CD14-positive monocyte (primary cell): ENCODE measurements around the gene PSPH. TPM values are rescaled to one million over a fixed set of nuclear protein-coding genes. Genes with fewer than 3 reads are reported as not detected.

ENCODE experiments used
- DNase-seq, 3 donors: peaks; one replicate each; pipeline ENCODE4 v3.0.0-alpha.2; 2011 to 2022
- H2AFZ ChIP-seq: 2 replicates; pipeline ENCODE4 v1.6.0; 2012; ENCODE audit warnings: mild to moderate bottlenecking, low read depth, low read length, inconsistent platforms; ENCODE audit not compliant: insufficient read depth, poor library complexity, severe bottlenecking
- H3K27ac ChIP-seq, 2 donors: 1 replicate in 1 of 2; 2 replicates in 1 of 2; pipeline ENCODE4 v1.5.1; 2012 to 2013; ENCODE audit warnings: low read length in 2 of 2, control low read depth in 1 of 2, inconsistent platforms in 1 of 2, low read depth in 1 of 2, mild to moderate bottlenecking in 1 of 2
- H3K27me3 ChIP-seq, 2 donors: one replicate each; pipeline versions ENCODE4 v1.6.0 to v1.6.1; 2011 to 2013; ENCODE audit warnings: low read length in 2 of 2; ENCODE audit not compliant: control insufficient read depth in 2 of 2, insufficient read depth in 2 of 2
- H3K36me3 ChIP-seq, 2 donors: replicated peaks in 1 of 2; 1 replicate in 1 of 2; 2 replicates in 1 of 2; pipeline versions ENCODE4 v1.5.1 to v1.6.1; 2012 to 2013; ENCODE audit warnings: low read length in 2 of 2, control low read depth in 1 of 2, inconsistent platforms in 1 of 2, mild to moderate bottlenecking in 1 of 2; ENCODE audit not compliant: insufficient read depth in 2 of 2, control insufficient read depth in 1 of 2
- H3K4me1 ChIP-seq, 2 donors: 1 replicate in 1 of 2; 2 replicates in 1 of 2; pipeline versions ENCODE4 v1.5.1 to v1.6.1; 2012 to 2013; ENCODE audit warnings: low read length in 2 of 2, control low read depth in 1 of 2, inconsistent platforms in 1 of 2, mild to moderate bottlenecking in 1 of 2, moderate library complexity in 1 of 2; ENCODE audit not compliant: insufficient read depth in 2 of 2, control insufficient read depth in 1 of 2
- H3K4me2 ChIP-seq: replicated peaks from 2 replicates; pipeline ENCODE3; 2012; ENCODE audit warnings: low read length, moderate library complexity, mild to moderate bottlenecking; ENCODE audit not compliant: poor library complexity, severe bottlenecking; ENCODE audit errors: extremely low read depth
- H3K4me3 ChIP-seq, 3 experiments: fragments of 200-600 bp in 1 of 3; sonication (generic) in 1 of 3; replicated peaks in 1 of 3; 1 replicate in 2 of 3; 2 replicates in 1 of 3; pipeline ENCODE4 v1.5.1; 2011 to 2013; ENCODE audit warnings: low read length in 3 of 3, mild to moderate bottlenecking in 3 of 3, control low read depth in 2 of 3, low read depth in 2 of 3, inconsistent platforms in 1 of 3, moderate library complexity in 1 of 3
- H3K79me2 ChIP-seq: 2 replicates; pipeline ENCODE4 v1.6.0; 2012; ENCODE audit warnings: mild to moderate bottlenecking, control low read depth, inconsistent platforms, low read length, moderate library complexity; ENCODE audit not compliant: insufficient read depth
- H3K9ac ChIP-seq: 2 replicates; pipeline ENCODE4 v1.6.0; 2017; ENCODE audit warnings: low read length, mild to moderate bottlenecking; ENCODE audit not compliant: insufficient read depth, poor library complexity, severe bottlenecking
- H3K9me3 ChIP-seq, 2 donors: replicated peaks in 1 of 2; 1 replicate in 1 of 2; 2 replicates in 1 of 2; pipeline versions ENCODE4 v1.5.1 to v1.6.1; 2012 to 2013; ENCODE audit warnings: low read length in 2 of 2, control low read depth in 1 of 2; ENCODE audit not compliant: control insufficient read depth in 1 of 2, insufficient read depth in 1 of 2
- H4K20me1 ChIP-seq: 2 replicates; pipeline ENCODE4 v1.6.0; 2012; ENCODE audit warnings: mild to moderate bottlenecking, low read length, control low read depth, moderate library complexity; ENCODE audit not compliant: insufficient read depth
- H3K27ac Mint-ChIP-seq, 7 donors: one replicate each; pipeline ENCODE4 v1.8.0; 2020; ENCODE audit warnings: mild to moderate bottlenecking in 7 of 7, mixed read lengths in 7 of 7, moderate library complexity in 6 of 7, inconsistent platforms in 2 of 7
- H3K27me3 Mint-ChIP-seq, 3 donors: one replicate each; pipeline ENCODE4 v1.8.0; 2021 to 2022; ENCODE audit warnings: low read depth in 3 of 3, mild to moderate bottlenecking in 3 of 3, mixed read lengths in 3 of 3, moderate library complexity in 3 of 3, inconsistent platforms in 1 of 3
- H3K36me3 Mint-ChIP-seq, 2 donors: one replicate each; pipeline ENCODE4 v1.8.0; 2020; ENCODE audit warnings: mixed read lengths in 2 of 2, inconsistent platforms in 1 of 2, mild to moderate bottlenecking in 1 of 2
- H3K4me1 Mint-ChIP-seq: one replicate; pipeline ENCODE4 v1.8.0; 2020; ENCODE audit warnings: mild to moderate bottlenecking, mixed read lengths
- H3K4me3 Mint-ChIP-seq, 2 donors: one replicate each; pipeline ENCODE4 v1.8.0; 2020; ENCODE audit warnings: mild to moderate bottlenecking in 2 of 2, mixed read lengths in 2 of 2, moderate library complexity in 1 of 2
- H3K9me3 Mint-ChIP-seq, 7 donors: one replicate each; pipeline ENCODE4 v1.8.0; 2020 to 2022; ENCODE audit warnings: mixed read lengths in 7 of 7, mild to moderate bottlenecking in 6 of 7, moderate library complexity in 6 of 7, inconsistent platforms in 2 of 7
- CTCF ChIP-seq: fragments of 200-600 bp; IDR thresholded peaks from one replicate; pipeline ENCODE4 v1.8.0; 2022; ENCODE audit warnings: antibody characterized with exemption, mild to moderate bottlenecking
- WGBS: methylation state at CpG from one replicate; pipeline ENCODE4 v1.1.5; 2013; ENCODE audit warnings: missing lambda C conversion rate; ENCODE audit not compliant: insufficient coverage; 5-methylcytosine and 5-hydroxymethylcytosine counted together
- intact Hi-C, 2 donors: fragments of 100-400 bp; cut with micrococcal nuclease; formaldehyde crosslinking; loops; one replicate each; pipeline versions ENCODE4 v1.15.0 to v1.15.1; 2023
- polyA plus RNA-seq, 3 donors: library from polyadenylated mRNA; depleted of rRNA in 1 of 3; unstranded in 2 of 3; stranded (reverse) in 1 of 3; fragments of 300-500 nt in 2 of 3; fragments of >200 nt in 1 of 3; fragmentation: Illumina TruSeq in 2 of 3; gene quantifications; 1 replicate in 2 of 3; 2 replicates in 1 of 3; pipeline ENCODE4 v1.2.3, GENCODE V29; 2012 to 2021

PSPH gene
- polyA plus RNA-seq, 3 donors, result 1.7 to 6.7 (median 5.3) TPM

GRCh38 chr7:56091591-56091990 lies 40.3 kb upstream of the PSPH start:
- Histone ChIP-seq H3K9me3 (no peaks in the 10 kb centered on the region), H2AFZ (no peak overlapping the region), H3K4me2 (no peak overlapping the region), H3K36me3 (peaks cover 2 to 7% of the 10 kb centered on the region in 2 donors), H3K4me1 (no peaks in the 10 kb centered on the region), H3K27ac (no peak overlapping the region), H4K20me1 (no peaks in the 10 kb centered on the region), H3K9ac (no peak overlapping the region), H3K4me3 (no peak overlapping the region), H3K79me2 (no peaks in the 10 kb centered on the region), H3K27me3 (no peaks in the 10 kb centered on the region)
- DNase-seq, result no peak
- peaks cover 0 to 3% (median 0%) of the 10 kb centered on the region in 3 donors for H3K27me3 Mint-ChIP-seq
- 93% methylated on average over 3 of the region's 3 CpGs for WGBS
- H3K9me3 Mint-ChIP-seq, result peaks cover 0 to 3% (median 0%) of the 10 kb centered on the region in 7 donors
- peaks cover 7 to 12% of the 10 kb centered on the region in 2 donors for H3K36me3 Mint-ChIP-seq
- intact Hi-C loops, result no loop called here
- H3K4me1 Mint-ChIP-seq, result no peaks in the 10 kb centered on the region
- peak overlapping the region in 1 of 7 donors; percentile 21 for H3K27ac Mint-ChIP-seq
- no peak overlapping the region for H3K4me3 Mint-ChIP-seq
- TF ChIP-seq CTCF, result no peak

GRCh38 chr7:56087445-56087844 lies 36.2 kb upstream of the PSPH start:
- H3K27me3 Mint-ChIP-seq, result peaks cover 0 to 3% (median 0%) of the 10 kb centered on the region in 3 donors

More at GRCh38 chr7:56087445-56087844, 36.2 kb upstream of the PSPH start:
- H3K27ac Mint-ChIP-seq, result no peak overlapping the region
- H3K9me3 ChIP-seq, result no peaks in the 10 kb centered on the region
- no peak overlapping the region for H3K4me3 Mint-ChIP-seq
- intact Hi-C loops, result no loop called here
- H2AFZ ChIP-seq, result no peak overlapping the region
- H3K4me1 ChIP-seq, result no peaks in the 10 kb centered on the region
- no peaks in the 10 kb centered on the region for H3K79me2 ChIP-seq
- H3K36me3 Mint-ChIP-seq, result peaks cover 7 to 17% of the 10 kb centered on the region in 2 donors
- H3K4me2 ChIP-seq, result no peak overlapping the region
- H3K4me3 ChIP-seq, result no peak overlapping the region
- no peaks in the 10 kb centered on the region for H4K20me1 ChIP-seq
- no peaks in the 10 kb centered on the region for H3K27me3 ChIP-seq
- no peak overlapping the region for H3K9ac ChIP-seq
- no peak overlapping the region for H3K27ac ChIP-seq
- WGBS, result 98% methylated on average over 15 of the region's 16 CpGs
- TF ChIP-seq CTCF, result no peak
- DNase-seq, result no peak
- peaks cover 2 to 7% of the 10 kb centered on the region in 2 donors for H3K36me3 ChIP-seq
- no peaks in the 10 kb centered on the region for H3K4me1 Mint-ChIP-seq
- peaks cover 0 to 5% (median 0%) of the 10 kb centered on the region in 7 donors for H3K9me3 Mint-ChIP-seq
